Muscle of back (tissue), 11 donors: Measurements from ENCODE around the gene AGL. TPM values are rescaled to one million over a fixed set of nuclear protein-coding genes. Genes with fewer than 3 reads are reported as not detected.
"Not testable (repeated sequence)": the region's sequence is repeated elsewhere in the genome, so short reads cannot be mapped to it uniquely, and the experiment has no call there.

Source experiments
- DNase-seq, 3 donors: peaks; one replicate each; pipeline versions ENCODE4 v3.0.0 to v3.0.0-alpha.2; 2013
- polyA plus RNA-seq, 10 donors: library from polyadenylated mRNA; unstranded; fragments of 120-200 nt; gene quantifications; one replicate each; pipeline ENCODE4 v1.2.1, GENCODE V29; 2013; ENCODE audit not compliant: insufficient read length in 10 of 10

Gene AGL
- polyA plus RNA-seq, 10 donors = 127 to 325 (median 210) TPM

DNA sequence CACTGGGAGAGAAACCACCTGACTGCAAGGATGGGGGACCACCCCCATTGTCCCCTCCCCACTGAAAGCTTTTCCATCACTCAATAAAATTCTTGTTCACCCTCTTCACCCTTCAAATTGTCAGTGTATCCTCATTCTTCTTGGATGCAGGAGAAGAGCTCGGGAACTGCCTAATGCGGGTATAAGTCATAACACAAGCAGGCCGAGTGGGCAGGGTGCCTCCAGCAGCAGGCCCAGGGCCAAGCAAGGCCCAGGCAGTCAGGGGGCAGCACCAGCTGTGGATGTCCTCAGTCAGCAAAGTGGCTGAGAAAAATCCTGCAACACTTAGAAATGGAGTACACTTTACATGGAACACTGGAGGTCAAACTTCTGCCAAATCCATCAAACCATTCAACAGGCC is 85.9 kb downstream of the AGL start:
- no peak for DNase-seq

DNA sequence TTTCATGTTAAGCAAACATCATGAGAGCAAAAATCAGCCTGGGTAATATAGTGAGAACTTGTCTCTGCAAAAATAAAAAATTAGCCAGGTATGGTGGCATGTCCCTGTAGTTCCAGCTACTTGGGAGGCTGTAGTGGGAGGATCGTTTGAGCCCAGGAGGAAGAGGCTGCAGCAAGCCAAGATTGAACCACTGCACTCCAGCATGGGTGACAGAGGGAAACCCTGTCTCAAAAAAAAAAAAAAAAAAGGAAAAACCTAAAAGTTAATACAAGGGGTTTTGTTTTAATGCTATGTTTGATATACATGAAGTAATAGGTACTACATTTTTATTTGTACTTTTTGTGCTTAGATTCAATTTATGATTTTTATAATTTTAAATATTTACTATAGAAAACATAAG is 92.6 kb downstream of the AGL start:
- DNase-seq = no peak

DNA sequence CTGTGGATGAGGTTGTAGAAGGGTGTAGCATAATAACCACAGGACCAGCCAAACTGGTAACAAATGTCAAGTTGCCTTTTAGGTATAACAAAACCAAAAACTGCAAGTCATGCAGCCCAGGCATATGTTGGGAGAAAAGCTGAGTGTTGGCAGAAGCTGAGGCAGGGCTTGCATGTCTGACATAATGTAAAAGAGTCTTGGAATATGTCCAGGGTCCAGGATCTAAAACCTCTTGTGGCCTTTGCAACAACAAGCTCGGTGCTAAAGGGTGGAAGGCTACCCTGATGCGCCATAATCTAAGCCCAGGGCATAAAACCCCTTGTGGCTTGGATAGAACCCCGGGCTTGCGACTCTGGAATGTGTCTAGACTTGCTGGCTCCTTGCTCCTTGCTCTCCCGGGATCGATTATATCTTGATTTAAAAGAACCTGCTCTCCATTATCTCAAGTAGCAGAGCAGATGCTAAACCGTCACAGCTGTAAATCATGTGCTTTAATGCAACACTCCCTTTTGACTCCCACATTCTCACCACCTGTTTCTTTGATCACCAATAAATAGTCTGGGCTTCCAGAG is 93.1 kb downstream of the AGL start:
- DNase-seq = peak; percentile 22 to 62 (median 57)

DNA sequence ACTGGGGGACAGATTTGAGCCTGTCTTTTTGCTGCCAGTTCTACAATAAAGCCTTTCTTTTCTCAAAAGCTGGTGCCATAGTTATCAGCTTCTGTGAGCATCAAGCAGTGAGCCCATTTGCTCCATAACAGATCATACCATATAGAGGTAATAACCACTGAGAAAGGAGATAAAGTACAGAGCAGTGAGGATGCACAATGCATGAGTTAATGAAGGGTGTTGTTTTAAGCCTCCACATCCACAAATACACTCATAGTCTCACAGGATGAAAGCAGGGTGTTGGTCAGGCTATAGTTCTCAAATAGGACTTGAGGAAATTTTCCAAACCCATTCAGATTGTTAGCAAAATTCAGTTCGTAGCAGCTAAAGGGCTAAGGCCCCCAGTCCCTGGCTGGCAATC is 94.0 kb downstream of the AGL start:
- no peak for DNase-seq

DNA sequence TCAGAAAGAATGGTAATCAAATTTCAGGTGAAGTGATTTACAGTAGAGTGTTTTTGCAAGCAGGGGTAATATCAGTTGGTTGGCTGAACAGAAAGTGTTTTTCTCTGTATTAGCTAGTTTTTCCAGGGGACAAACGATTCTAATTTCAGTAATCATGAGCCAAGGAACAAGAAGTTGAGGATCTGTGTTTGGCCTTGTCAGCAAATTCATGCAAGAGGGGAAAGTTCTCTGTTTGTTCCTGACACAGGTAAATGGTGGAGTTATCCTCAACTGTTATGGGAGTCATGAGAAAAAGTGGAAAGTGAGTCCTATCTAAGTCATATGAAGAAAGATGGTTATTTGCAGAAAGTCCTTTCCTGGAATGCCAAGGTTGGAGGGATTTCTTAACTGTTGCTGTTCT is 95.0 kb downstream of the AGL start:
- DNase-seq = no peak

DNA sequence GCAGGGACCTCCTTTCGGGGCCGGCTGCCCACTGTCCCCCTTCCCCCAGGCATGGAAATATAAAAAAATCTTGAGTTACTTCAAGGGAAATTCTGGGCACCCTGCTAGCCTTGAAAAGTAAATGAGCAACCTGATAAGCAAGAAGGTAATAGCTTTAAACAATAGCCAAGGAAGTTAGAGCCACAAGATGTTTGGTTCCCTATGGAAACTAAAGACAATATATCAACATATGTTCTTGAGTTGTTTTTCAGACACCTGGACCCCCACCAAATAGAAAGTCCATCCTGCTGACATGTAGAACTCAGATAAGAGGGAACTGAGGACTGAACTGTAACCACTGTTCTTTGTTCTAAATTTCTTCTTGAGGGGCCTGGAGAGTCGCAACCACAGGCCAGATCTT is 100.3 kb downstream of the AGL start:
- DNase-seq = no peak

DNA sequence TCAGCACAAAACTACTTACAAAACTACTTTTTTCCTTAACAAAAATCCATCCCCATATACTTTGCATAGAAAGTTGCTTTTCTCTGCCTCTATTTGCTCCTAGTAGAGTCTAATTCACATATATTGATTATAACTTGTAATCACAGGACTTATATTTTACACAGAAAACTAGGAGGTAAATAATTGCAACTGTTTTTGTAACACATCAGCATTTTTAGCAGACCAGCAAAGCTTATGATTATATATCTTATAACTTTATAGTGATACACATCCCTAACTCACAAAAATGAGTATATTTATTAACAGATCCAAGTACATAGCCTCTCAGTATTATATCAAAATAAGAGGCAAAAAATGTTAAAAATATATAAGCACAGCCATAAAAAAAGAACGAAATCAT is 102.4 kb downstream of the AGL start:
- DNase-seq = no peak

DNA sequence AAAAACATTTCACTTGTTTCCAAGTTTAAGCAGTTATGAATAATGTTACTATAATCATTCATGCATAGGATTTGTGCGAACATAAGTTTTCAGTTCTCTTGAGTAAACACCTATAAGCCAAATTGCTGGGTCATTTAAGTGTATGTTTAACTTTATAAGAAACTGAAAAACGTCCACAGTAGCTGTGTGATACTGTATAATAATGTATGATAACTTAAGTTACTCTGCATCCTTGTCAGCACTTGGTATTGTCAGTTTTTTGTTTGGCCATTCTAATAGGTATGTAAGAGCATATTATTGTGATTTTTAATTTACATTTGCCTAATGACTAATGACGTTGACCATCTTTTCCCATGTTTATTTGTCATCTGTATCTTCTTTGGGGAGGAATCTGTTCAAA is 105.2 kb downstream of the AGL start:
- no peak for DNase-seq

DNA sequence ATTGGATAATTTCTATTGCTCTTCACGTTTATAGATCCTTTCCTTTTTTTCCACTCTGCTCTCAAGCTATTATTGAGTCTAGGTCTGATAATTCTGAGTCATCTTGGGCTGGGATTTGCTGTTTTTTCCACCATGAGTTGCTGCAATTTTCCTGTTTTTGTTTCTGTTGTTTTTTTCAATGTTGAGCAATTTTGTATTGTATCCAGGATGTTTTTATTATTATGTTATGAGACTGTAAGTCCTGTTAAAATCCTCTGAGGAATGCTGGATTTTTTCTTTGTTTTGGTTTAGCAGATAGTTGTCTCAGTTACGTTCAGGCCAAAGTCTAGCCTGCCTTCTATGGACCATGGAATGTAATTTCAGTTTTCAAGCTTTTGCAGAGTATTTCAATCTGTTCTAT is 106.6 kb downstream of the AGL start:
- peak; percentile 40 to 76 (median 61) for DNase-seq

DNA sequence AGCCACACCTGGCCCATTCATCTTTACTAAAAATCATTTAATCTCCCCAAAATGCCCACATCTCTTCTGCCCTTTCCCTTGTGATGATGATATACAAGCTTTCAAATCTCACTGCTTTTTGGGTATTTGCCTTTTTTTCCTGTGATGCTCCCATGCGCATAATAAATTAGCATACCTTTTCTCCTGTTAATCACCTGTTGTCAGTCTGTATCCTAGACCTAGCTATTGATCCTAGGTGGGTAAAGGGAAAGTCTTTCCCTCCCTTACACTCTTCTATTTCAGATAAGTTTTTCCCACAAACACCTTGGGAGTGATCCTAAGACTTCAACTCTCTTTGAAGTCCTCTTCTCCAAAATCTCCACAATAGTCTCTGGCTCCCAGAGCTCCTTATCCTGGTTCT is 107.7 kb downstream of the AGL start:
- DNase-seq = no peak

DNA sequence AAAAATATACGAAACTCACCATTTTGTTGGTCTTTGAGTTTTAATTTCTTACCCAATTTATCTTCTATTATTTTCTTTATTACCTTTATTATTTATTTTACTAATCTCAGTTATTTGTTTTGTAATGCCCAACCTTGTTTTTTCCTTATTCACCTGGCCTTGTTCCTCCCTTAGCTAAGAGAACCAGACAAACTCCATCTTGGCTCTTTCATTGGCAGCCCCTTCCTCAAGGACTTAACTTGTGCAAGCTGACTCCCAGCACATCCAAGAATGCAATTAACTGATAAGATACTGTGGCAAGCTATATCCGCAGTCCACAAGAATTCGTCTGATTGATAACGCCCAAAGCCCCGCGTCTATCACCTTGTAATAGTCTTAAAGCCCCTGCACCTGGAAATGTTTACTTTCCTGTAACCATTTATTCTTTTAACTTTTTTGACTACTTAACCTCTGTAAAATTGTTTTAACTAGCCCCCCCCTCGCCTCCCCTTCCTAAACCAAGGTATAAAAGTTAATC is 109.1 kb downstream of the AGL start:
- DNase-seq = not testable (repeated sequence)

DNA sequence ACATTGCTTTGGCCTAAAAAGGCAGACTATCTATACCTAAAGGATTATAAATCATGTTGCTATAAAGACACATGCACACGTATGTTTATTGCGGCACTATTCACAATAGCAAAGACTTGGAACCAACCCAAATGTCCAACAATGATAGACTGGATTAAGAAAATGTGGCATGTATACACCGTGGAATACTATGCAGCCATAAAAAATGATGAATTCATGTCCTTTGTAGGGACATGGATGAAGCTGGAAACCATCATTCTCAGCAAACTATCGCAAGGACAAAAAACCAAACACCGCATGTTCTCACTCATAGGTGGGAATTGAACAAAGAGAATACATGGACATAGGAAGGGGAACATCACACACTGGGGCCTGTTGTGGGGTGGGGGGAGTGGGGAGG is 110.1 kb downstream of the AGL start:
- DNase-seq = not testable (repeated sequence)

DNA sequence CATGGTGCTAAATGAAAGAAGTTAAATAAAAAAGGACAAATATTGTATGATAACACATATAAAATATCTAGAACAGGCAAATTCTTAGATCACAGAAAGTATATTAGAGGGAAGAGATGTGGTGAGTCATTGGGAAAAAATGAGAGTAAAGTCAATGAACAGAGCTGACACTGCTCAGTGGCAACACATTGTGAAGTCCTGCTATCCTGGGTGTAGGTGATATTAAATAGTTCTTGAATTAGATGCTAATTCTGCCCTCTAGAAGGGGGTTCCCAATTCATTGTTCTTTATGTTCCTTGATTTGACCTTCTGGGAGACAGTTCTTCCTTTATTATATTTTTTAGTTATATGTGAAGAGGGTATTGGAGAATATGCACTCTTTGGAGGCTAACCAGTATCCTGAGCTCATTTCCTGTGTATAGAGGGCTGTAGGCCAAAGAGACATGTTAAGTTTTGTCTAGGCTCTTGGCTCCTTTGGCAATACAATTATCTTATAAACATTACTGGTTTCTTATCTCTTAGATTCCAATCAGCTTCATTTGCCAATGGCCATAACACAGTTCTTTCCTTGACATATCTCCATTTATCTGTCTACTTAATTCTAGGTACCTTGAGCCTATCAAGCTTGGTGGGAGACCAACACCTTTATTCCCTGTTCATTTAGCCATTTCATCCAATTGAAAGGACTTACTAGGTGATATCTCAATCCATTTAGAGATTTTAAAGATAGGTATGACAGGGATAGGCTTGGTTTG is 113.1 kb downstream of the AGL start:
- DNase-seq = peak in 1 of 3 donors; percentile 21

DNA sequence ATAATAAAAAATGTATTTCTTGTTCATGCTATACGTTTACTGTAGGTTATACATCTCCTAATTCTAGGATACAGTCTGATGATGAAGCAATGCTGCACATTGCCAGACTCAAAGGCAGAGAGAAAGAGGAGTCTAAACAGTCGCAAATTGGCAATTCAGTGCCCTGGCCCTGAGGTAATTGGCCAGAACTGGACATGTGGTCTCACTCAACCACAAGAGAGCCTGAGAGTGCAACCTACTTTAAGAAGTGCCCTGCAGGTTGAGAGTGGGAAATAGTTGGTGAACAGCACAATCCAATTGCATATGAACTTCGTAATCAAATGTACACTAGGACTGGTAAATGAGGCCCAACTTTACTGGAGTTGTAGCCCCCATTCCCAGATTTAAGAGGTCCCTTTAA is 114.6 kb downstream of the AGL start:
- DNase-seq = no peak

DNA sequence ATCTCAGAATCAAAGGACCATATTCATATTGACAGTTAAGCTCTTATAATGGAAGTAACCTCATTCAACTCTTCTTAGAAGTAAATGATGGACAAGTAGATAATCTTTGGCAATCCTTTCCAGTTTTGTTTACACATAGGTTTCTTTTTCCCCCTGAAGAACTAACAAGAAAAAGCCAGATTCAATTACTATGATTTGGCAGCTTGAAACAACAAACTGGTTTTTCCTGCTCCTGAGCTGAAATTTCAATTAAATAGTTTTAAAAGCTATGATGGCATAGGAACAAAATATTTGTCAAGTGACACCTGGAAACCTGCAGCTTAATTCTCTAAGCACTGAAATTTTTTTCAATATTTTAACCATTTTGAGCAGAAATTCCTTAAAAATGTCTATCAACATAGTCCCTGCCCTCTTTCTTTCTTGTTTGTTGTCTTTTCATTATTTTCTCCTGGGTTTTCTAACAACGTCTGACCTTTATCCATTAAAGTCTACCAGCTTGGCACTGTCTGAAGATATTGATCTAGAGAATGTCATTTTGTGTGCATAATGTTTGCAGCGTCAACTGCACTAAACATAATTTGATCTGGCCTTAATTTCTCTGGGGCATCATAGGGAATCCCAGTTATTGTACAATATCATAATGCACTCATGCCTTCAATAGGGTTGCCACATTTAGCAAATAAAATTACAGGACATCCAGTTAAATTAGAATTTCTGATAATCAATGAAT is 115.7 kb downstream of the AGL start:
- no peak for DNase-seq

DNA sequence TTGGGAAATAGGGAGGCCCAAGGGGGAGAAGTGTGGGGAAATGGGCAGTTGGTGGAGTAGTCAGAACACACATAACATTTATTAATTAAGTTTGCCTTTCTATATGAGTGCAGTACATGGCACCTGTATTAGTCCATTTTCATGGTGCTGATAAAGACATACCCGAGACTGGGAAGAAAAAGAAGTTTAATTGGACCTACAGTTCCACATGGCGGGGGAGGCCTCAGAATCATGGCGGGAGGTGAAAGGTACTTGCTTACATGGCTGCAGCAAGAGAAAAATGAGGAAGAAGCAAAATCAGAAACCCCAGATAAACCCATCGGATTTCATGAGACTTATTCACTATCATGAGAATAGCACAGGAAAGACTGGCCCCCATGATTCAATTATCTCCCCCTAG is 118.1 kb downstream of the AGL start:
- DNase-seq = no peak

DNA sequence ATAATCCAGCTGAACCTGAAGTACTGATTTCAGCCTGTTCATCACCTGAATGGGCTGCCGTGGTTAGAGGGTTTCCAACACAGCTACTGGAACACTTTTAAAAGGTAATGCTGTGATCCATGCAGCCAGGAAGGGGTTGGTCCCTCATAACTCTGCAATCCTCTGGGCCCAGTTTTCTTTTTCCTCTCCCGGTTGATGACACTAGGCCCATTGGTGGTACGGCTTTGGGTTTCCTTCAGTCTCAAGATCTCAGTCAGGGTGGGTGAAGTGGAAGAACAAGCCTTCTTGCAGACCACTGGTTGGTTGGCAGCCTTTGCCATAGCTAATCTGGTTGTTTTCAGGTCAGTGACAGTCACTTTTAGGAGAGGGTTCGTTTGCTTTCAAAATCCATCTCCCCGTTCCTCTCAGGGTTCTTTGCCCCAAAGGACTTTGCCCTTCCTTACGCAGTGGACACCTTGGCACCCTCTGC is 119.1 kb downstream of the AGL start:
- DNase-seq = no peak

DNA sequence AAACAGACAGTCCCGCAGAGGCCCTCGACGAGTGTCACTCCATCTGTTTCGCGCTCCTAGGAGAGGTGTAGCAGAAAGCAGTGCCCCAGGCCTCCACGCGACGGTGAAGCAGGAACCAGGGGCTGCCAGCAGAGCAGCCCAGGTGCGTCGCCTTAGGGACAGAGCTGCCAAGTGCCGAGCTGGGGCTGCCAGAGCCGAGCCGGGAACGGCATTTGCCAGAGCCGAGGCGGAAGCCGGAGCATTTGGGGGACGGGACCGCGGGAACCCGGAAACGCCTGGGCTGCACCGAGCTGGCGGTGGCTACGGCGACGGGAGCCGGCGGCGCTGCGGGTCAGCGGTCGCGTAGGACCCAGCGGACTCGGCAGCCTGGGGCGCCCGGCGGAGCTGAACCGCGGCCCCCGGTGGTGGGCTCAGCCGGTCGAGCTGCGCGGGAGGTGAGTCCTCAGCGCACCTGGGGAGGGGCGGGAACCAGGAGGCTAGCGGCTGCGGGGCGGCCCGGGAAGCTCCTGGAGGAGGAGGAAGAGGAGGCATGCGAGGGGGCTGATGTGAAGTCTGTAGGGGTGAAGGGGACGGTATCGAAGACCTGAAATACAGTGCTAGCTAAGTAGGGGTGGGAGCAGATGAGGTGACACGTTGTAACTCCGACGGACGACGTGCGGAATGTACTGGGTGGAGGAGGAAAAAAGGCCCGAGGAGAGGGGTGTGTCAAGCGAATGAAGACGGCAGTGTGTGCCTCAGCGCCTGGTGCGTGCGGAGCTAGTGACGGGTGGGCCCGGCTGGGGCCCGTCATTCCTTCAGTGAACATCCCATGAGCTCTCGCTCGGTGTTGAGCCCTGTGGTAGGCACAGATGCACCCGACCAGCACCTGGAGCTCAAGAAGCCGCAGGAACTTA is 119.8 kb downstream of the AGL start, which contains the start of gene SLC35A3:
SLC35A3 (plus strand) TSS at position 268 of the 893 bp plus-strand sequence. CDS start 23,559 bp downstream, outside the sequence.
- peak; percentile 58 to 92 (median 81) for DNase-seq

DNA sequence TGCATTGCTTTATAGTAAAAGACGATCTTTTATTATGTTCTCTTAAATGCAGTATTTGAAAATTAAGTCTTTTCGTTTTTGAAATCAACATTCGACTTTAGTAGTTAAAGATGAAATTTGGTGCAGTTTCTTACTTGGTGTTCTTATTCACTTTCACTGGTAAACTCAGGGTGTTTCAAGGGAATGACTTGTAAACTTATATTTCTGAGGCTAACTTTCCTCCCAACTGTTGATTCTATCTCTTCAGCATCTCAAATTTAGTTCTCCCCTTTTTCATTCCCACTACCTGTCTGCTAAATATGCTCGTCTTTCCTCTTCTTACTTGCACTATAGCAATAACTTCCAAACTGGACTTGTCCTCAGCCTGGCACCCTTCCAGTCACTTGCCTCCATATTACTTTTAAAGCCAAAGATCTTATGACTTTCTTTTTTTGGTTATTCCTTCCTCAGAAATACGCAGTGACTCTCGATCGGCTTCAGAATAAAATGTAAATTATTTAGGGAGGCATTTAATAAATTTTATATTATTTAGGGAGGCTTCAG is 120.6 kb downstream of the AGL start:
- no peak for DNase-seq

DNA sequence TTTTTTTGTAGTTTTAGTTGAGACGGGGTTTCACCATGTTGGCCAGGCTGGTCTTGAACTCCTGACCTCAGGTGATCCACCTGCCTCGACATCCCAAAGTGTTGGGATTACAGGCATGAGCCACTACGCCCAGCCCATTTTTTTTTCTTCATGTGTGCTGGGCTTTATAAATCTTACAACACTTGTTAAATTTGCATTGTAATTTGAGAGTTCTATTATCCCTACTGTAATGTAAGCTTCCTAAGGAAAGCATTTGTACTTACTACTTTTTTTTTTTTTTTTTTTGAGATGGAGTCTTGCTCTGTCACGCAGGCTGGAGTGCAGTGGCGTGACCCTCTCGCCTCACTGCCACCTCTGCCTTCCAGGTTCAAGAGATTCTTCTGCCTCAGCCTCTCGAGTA is 121.9 kb downstream of the AGL start:
- DNase-seq = not testable (repeated sequence)
